Right renal pelvis (tissue), 4 donors: ENCODE results near the gene CYTIP. TPM values are rescaled to one million over a fixed set of nuclear protein-coding genes. Genes with fewer than 3 reads are reported as not detected.
A peak's percentile ranks its signal among the peaks of the same experiment; 100 is the strongest.

ENCODE experiments used
- DNase-seq, 4 donors: peaks; one replicate each; pipeline ENCODE4 v3.0.0-alpha.2; 2013; ENCODE audit warnings: low read depth in 4 of 4, low spot score in 3 of 4, missing footprints in 1 of 4
- polyA plus RNA-seq, 4 donors: library from polyadenylated mRNA; unstranded; fragments of 120-200 nt; gene quantifications; one replicate each; pipeline ENCODE4 v1.2.1, GENCODE V29; 2013; ENCODE audit not compliant: insufficient read length in 4 of 4

CYTIP gene
- polyA plus RNA-seq, result 1 to 10 TPM; 1.8 to 2.2 (median 1.9) TPM

GRCh38 chr2:157443795-157444640 lies at the start of gene CYTIP:
TSS of gene CYTIP (minus strand) at chr2:157444089. CDS start at chr2:157444020, 69 bp downstream.
- DNase-seq, result no peak

GRCh38 chr2:157492189-157492773 lies 48.4 kb upstream of the CYTIP start:
- DNase-seq, result peak; percentile 28 to 51 (median 38)

GRCh38 chr2:157489983-157490382 lies 46.1 kb upstream of the CYTIP start:
- no peak for DNase-seq

- no peak for DNase-seq
Measured at GRCh38 chr2:157488877-157489276, 45.0 kb upstream of the CYTIP start.

GRCh38 chr2:157487747-157488146 lies 43.9 kb upstream of the CYTIP start:
- DNase-seq, result no peak

- DNase-seq, result no peak
Measured at GRCh38 chr2:157487271-157487610, 43.4 kb upstream of the CYTIP start.

GRCh38 chr2:157486596-157487270 lies 42.8 kb upstream of the CYTIP start:
- DNase-seq, result no peak

- no peak for DNase-seq
Measured at GRCh38 chr2:157480182-157480961, 36.5 kb upstream of the CYTIP start.

- no peak for DNase-seq
Measured at GRCh38 chr2:157479081-157480027, 35.5 kb upstream of the CYTIP start.

GRCh38 chr2:157477919-157478318 lies 34.0 kb upstream of the CYTIP start:
- DNase-seq, result no peak

- DNase-seq, result no peak
Measured at GRCh38 chr2:157476953-157477709, 33.2 kb upstream of the CYTIP start.

- DNase-seq, result no peak
Measured at GRCh38 chr2:157475722-157476390, 32.0 kb upstream of the CYTIP start.

- no peak for DNase-seq
Measured at GRCh38 chr2:157473581-157473980, 29.7 kb upstream of the CYTIP start.

- no peak for DNase-seq
Measured at GRCh38 chr2:157471078-157471477, 27.2 kb upstream of the CYTIP start.

- no peak for DNase-seq
Measured at GRCh38 chr2:157470321-157470720, 26.4 kb upstream of the CYTIP start.

- DNase-seq, result no peak
Measured at GRCh38 chr2:157469726-157470125, 25.8 kb upstream of the CYTIP start.

GRCh38 chr2:157468931-157469708 lies 25.2 kb upstream of the CYTIP start:
- DNase-seq, result no peak

GRCh38 chr2:157466764-157467163 lies 22.9 kb upstream of the CYTIP start:
- no peak for DNase-seq
